ENCODE results near the gene MRPS27.

MRPS27 gene

DNA sequence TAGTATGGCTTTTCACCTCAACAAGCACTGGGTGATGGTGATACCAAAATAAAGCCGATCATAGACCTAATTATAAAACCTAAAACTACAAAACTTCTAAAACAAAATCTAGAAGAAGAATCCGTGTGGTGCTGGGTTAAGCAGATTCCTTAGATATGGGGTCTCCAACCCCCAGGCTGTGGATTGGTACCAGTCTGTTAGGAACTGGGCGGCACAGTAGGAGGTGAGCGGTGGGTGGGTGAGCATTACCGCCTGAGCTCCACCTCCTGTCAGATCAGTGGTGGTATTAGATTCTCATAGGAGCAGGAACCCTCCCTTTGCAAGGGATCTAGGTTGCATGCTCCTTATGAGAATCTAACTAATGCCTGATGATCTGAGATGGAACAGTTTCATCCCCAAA, 33.2 kb downstream of the MRPS27 start:
- no peak for DNase-seq

DNA sequence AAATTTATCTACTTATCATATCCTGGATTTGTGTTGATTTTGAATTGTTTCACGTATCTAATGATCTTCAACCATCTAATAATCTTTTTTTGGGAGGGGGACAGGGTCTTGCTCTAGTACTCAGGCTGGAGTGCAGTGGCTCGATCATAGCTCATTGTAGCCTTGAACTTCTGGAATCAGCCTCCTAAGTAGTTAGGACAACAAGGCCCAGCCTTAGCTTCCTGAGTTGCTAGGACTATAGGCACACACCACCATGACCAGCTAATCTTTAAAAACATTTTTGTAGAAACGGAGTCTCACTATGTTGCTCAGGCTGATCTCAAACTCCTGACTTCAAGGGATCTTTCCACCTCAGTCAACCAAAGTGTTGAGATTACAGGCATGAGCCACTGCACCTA, 34.6 kb downstream of the MRPS27 start:
- no peak for DNase-seq

DNA sequence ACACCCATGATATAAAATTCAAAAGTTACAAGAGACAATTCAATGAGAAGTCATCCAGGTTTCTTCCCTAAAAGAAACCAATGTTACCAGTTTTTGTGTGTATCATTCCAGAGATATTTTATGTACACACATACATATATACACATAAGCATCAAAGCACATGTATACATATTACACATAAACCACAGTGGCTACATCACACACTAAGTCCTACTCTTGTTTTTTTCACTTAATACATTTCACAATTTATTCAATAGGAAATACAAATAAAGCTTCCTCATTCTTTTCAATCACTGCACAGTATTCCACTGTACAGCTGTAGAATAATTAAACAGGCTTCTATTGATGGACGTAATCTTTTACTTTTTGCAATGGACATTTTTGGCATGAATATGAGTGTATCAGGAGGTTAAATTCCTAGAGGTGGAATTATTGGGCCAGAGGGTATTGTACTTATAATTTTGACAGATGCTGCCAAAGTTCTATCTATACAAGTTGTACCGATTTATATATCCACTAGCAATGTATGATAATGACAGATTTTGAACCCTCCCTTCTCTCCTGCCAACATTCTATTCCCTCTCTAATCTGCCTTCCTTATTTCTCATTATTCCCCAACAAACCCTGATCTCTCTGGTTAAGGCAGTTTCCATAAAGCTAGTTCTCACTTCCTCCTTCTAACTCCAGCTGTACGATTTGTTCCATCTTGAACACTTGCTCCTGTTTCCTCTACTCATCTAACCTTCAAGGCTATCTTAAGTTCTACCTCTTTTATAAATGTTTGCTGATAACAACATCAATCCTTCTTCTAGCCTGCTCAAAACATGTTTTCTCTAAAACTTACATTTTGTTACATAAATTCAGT, 35.2 kb downstream of the MRPS27 start:
- peak; percentile 10 for DNase-seq

DNA sequence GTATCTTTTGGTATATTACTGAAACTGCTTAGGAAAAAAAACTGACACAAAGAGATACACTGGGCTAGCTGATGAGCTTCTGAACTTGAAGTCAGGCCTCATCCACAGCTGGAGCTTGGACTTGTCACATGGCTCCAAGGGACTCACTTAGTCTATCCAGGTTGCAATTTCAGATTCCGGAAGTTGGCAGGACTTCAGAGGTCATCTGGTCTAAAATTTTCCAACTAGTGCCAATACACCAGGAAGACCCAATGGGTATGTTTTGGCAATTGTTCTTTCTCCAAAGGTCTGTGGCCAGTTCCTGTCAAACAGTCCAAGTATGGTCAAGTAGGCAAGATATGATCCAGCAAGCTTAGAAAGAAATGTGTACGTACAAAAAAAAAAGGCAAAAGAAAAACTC, 36.7 kb downstream of the MRPS27 start:
- no peak for DNase-seq

DNA sequence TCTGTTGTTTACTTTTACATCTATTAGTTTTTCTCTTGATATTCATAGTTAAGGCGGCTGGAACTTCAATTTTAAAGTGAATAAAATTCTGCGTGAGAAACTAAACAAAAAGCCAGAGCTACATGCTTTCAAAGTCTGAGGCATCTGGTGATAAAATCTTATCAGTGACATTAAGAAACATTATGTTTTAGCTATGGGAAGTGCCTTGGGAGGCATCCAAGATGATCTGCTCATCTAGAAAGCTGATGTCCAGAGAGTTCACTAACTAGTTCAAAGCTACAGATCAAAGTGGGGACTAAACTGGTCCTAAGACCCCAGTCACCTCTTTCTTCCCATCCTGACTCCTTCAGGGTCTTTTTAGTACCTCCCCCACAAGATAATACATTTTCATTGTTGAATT, 37.2 kb downstream of the MRPS27 start:
- peak; percentile 8 for DNase-seq

DNA sequence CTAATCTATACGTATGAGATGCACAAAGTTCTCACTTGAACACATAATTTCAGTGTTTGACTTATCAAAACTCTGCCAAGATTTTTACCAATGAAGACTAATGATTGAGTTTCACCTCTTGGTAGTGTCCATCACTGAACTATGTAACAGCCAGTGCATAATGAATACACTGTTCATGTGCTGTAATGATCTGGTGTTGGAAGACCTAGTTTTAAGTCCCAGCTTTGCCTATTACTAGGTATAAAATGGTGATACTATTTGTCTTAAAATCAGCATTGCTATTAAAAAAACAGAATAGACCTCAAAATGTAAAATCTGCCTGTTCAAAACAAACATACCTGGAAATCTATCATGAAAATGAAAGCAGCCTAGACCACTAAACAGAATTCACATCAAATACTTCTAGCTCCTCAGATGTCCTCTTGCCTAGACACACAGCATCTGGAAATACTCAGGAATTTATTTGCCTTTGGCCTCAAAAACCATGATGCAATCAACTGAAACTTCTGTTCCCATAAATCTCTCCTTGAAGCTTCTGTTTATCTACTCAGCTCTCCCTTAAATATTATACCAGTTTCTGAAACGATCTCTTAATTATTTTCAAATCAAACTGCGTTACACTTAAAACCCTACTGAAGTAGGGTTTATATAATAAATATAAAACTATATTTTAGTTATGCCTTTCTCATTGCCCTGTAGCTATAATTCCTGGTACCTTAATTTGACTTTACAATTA, 38.1 kb downstream of the MRPS27 start:
- DNase-seq = no peak

DNA sequence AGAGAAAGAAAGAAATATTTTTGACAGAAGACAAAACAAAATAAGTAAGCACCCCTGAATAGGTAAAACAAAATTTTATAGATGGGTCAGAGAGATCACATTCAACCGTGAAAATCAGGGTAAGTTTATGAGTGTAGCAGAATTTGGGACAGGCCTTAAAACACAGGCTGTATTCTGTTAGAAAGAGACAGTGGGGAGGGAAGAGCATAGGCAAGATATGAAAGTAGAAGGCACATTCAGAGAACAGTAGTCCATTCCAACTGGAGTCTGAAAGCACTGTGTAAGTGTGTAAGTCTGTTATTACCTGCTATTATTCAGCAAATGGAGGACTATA, 38.6 kb downstream of the MRPS27 start:
- no peak for DNase-seq

DNA sequence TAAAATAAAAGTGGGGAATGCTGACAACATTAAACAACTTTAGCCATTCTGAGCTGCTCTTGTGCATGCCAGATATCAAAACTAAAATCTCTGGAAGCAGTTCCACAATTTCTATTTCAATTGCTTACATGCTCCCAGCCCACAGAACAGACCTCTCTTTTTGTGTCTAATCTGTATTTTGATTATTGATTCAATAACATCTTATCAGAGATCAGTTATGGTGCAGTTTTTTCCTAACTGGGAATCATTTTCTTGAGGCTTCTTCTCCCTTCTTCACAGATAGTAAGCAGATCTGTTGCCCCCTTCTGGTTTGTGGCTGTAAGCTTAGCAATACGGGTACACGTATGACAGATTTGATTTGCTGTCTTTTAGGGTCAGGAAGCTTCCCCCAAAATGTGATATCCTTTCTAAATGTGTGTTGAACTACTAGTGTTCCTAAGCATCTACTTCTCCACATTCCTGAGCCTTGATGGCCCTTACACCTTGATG, 39.4 kb downstream of the MRPS27 start:
- no peak for DNase-seq

DNA sequence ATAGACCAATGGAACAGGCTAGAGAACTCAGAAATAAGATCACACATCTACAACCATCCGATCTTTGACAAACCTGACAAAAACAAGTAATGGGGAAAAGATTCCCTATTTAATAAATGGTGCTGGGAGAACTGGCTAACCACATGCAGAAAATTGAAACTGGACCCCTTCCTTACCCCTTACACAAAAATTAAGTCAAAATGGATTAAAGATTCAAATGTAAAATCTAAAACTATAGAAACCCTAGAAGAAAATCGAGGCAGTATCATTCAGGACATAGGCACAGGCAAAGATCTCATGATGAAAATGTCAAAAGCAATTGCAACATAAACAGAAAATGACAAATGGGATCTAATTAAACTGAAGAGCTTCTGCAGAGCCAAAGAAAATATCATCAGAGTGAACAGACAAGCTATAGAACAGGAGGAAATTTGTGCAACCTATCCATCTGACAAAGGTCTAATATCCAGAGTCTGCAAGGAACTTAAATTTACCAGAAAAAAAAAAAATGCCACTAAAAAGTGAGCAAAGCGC, 43.8 kb downstream of the MRPS27 start:
- DNase-seq = no peak

DNA sequence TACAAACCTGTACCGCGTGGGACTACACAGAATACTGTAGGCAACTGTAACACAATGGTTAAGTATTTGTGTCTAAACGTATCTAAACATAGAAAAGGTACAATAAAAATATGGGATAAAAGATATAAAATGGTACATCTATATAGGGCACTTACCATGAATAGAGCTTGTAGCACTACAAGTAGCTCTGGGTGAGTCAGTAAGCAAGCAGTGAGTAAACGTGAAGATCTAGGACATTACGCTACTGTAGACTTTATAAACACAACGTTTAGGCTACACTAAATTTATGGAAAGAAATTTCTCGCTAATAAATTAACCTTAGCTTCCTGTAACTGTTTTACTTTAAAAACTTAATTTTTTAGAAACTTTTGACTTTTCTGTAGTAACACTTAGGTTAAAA, 46.5 kb downstream of the MRPS27 start:
- no peak for DNase-seq

DNA sequence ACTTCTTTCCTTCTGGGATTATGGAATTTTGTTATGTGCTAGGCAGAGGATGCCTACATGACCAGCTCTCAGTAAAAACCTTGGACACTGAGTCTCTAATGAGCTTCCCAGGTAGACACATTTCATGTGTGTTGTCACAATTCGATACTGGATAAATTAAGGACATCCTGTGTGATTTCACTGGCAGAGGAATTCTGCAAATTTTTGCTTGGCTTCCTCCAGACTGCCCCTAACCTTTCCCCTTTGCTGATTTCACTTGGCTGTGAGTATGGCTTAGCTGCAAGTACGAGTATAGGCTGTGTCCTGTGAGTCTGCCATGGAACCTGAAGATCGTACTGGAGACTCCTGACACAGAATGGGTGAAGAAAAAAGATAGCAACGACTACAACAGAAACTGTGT, 47.6 kb downstream of the MRPS27 start:
- no peak for DNase-seq

DNA sequence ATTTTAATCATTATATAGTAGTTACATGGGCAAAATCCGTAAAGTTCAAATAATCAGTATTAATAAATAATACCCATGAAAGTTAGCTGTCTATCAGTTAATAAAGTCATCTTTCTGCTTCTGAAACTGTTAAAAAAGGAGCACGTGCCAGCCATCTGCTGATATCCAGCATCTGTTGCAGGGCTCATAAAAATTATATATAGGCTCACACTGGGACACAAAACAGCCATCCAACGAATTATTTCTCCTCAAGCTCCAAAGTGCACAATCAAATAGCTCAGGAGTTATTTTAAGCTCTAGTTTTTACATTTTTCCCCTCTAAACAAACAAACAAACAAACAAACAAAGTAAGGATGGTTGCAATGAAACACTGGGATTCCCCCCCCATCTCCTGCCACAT, 48.3 kb downstream of the MRPS27 start:
- no peak for DNase-seq

DNA sequence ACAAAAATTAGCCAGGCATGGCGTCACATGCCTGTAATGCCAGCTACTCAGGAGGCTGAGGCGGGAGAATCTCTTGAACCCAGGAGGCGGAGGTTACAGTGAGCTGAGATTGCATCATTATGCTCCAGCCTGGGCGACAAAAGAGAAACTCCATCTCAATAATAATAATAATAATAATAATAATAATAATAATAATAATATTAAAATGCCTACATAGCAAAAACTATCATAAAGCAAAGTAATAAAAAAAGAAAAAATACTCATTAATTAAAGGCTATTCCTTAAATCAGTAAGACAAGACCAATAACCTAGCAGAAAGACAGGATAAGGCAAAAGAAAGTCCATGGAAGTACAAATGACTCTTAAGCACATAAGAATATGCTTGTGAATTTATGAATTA, 50.0 kb downstream of the MRPS27 start:
- DNase-seq = no peak

DNA sequence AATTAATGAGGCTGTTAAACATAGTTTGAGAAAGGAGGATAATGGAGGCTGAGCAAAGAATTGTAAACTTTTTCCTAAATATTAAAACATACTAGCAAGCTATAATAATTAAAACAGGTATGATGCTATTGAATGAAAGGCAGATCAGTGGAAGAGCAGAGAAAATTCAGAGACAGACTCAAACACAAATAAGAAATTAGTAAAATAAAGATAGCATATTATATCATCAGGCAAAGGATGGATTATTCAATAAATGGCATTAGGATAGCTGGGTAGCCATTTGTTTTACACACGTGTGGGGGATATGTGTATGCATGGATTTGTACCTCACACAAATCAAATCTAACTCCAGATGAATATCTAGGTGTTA, 50.6 kb downstream of the MRPS27 start:
- no peak for DNase-seq

DNA sequence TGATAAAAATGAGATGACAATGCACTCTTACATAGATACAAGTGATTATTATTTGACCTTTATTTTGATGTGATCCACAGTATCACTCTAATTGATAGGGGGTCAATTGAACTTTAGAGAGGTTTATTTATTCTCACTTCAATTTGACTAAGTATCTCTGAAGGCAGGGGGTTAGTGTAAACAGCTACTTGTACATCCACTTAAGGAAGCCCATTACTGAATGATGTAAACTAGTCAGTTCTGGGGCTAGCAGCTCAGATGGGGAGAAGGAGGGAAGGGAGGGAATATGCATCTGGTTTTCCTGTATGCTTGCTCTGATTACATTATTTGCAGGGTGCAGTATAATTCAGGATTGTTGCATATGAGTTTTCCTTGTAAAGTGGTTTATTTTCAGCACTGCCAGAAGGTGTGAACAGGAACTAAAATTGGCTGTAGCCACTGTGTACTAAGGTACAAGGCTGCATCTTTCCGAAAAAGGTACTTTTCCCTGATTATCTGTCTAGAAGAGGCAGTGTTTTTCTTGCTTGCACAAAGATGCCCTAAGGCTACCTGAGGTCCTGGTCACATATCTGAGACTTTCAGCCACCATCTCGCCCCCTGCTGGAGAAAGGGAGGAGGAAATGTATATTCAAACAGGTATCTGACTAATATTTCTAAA, 51.2 kb downstream of the MRPS27 start:
- no peak for DNase-seq

DNA sequence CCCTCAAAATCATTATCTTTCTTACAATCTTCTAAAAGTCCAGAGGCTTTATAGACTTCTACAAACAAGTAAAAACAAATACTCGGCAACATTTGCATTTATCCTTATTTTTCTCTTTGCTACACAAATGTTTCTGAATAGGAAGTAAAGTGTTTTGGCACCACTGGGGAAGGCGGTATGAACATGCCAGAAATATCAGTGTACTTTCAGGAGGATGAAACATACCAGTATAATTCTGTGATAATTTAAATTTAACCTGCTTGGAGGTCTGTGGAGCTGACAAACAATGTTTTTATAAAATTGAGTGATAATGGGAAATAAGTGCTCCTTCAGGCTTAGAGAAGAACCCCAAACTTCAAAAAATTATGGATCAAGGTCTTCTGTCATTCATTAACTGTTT, 51.8 kb downstream of the MRPS27 start:
- DNase-seq = no peak

DNA sequence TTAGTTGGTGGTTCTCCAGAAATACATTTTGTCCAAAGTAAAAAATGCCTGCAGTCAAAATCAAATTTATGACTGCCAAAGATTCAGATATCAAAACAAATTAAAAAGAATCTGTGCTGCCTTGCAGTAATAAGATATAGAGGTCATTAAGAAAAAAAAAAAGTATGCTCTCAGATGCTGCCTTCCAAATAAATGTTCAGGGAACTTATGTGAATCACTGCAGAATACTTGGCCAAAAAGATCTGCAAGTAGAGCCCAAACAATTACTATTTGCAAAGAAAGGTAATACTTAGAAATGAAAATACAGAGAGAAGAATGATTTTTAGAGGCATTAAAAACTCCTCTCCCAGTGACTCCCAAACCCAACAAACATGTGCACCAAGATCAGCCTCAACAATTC, 52.4 kb downstream of the MRPS27 start:
- no peak for DNase-seq

DNA sequence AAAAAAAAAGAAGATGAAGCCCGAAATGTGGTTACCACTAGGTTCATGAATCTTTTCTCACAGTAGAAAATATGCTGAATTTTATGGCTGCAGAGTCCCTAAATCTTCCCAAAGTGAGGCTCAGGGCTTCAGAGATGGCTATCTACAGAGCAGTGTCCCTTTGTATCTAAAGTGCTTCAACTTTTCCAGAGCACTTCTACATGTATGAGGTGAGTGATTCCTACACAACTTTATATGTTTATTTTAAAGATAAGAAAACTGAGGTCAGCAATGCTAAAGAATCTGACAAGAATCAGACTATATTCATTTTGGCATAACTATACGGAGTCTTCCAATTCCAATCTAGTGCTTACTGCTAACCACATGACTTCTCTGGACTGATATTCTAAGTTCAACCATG, 53.2 kb downstream of the MRPS27 start:
- DNase-seq = no peak

DNA sequence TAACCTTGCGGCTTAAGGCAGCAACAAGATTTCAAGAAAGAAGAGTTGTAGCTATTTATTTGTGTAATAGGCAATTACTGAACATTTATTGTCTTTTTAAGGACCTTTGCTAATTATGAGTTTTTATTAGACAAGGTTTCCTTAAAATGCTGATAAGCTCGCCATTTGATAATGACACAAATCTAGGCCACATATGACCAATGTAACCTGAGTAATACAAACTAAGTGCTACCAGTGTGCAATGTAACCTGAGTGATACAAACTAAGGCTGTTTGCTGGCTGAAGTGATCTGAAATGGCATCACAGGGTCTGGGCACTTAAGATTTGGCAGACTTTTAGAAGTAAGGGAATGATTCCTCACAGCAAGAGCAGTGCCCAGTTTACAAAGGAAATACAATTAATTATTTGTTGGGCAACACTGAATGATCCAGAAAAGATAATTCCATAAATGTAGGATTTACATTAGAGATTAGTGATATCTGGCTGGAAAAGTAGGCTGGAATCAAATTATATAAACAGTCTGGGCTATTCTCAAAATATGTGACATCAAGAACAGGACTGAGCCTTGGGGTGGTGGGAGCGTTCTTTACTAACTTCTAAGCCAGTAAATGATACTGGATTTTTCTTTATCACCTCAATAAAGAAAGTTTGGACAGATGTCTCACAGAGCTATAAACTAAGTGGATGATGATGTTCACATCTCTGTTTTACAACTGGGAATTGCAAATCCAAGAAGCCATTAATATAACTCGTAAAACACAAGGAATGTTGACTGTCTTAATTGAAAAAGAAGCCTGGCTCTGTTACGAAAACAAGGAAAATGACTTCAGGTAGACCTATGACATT, 54.8 kb downstream of the MRPS27 start:
- no peak for DNase-seq

DNA sequence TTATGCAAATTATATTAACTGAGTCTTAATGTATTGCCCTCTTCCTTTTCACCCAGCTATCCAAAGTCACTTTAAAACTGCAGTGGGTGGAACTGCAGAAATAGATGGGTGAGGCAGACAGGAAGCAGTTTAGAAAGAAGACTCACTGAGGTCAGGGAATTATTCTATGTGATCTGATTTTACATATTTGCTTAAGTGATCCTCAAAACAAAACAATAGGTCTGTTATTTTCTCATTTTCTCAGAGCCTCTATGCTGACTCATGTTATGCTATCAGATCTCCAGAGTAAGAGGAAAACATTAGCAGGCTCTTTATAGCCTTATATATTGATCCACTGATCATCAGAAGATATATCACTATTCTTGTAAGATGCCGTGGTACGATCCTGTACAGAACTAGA, 63.5 kb downstream of the MRPS27 start:
- DNase-seq = no peak

DNA sequence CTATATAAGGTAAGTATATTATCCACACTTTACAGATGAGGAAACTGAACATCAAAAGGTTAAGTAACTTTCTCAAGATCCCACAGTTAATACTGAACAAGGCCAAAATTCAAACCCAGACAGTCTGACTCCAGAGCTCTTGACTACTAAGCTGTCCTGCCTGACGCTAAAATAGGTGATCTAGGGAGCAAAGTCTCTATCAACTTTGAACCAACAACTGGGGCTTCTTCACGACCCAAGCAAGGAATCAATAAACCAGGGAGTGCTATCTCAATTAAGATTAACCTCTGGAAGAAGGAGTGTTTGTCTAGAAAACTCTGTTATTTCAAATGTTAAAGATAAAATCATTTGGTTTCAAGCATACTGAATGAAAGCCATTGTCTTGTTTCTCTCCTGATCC, 64.4 kb downstream of the MRPS27 start:
- DNase-seq = no peak

DNA sequence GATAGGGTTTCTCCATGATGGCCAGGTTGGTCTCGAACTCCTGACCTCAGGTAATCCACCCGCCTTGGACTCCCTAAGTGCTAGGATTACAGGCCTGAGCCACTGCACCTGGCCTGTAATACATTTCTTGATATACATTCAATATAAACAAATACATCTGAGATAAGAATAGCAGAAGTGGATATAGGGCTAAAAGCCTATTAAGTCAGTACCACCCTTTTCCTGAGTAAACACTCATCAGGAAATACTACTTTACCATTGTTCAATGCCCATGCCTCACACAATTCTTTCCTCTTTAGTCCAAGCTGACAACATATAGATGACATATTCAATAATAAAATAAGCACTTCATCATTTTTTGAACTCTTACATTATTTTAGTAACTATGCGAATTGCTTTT, 64.8 kb downstream of the MRPS27 start:
- no peak for DNase-seq
